ENCODE data around the gene FLOT1.

DNA sequence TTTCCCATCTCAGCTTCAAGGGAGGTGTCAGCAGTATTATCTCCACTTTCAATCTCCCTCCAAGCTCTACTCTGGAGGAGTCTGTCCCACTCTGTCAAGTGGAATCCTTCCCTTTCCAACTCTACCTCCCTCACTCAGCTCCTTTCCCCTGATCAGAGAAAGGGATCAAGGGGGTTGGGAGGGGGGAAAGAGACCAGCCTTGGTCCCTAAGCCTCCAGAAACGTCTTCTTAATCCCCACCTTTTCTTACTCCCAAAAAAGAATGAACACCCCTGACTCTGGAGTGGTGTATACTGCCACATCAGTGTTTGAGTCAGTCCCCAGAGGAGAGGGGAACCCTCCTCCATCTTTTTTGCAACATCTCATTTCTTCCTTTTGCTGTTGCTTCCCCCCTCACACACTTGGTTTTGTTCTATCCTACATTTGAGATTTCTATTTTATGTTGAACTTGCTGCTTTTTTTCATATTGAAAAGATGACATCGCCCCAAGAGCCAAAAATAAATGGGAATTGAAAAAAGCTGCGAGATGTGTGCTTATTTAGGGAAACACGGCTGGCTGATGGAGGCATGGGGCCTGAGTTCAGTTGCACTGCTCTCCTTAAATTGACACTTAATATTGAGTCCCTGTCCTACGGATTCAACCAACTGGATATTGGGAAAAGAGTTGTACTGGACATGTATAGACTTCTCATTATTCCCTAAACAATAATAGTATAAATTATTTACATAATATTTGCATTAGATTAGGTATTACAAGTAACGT is 17.4 kb downstream of the FLOT1 start:
- TF ChIP-seq POLR2A (IDR thresholded peaks at IDR 0.05) (no peak), CTCF (IDR thresholded peaks at IDR 0.05 in 4 of 5, conservative IDR thresholded peaks at IDR 0.05 in 1 of 5) (no peak)
